OCI-LY3 (cell line): ENCODE results near the gene RTF1.

Experiments
- H2AFZ ChIP-seq: fragments of 200-600, 300-600 bp; shearing (Covaris generic); 2 replicates; pipeline ENCODE4 v1.6.0; 2014; ENCODE audit warnings: antibody characterized with exemption, low read depth, low read length
- H3K27ac ChIP-seq: fragments of 200-600, 300-600 bp; sonication (generic); 2 replicates; pipeline ENCODE4 v1.5.1; 2014; ENCODE audit warnings: mild to moderate bottlenecking, low read length, moderate library complexity, mixed read lengths
- H3K27me3 ChIP-seq: fragments of 200-600, 300-600 bp; sonication (generic); 2 replicates; pipeline ENCODE4 v1.6.1; 2014; ENCODE audit warnings: low read depth, low read length, mixed read lengths
- H3K36me3 ChIP-seq: fragments of 200-600, 300-600 bp; sonication (generic); replicated peaks from 2 replicates; pipeline ENCODE3; 2014; ENCODE audit warnings: low read depth, low read length, mixed read lengths
- H3K4me1 ChIP-seq: fragments of 300-600, 200-600 bp; sonication (generic); 2 replicates; pipeline ENCODE4 v1.6.1; 2014; ENCODE audit warnings: low read length, mixed read lengths
- H3K4me2 ChIP-seq: fragments of 200-600, 300-600 bp; sonication (generic); 2 replicates; pipeline ENCODE4 v1.6.1; 2014; ENCODE audit warnings: low read length, mixed read lengths
- H3K4me3 ChIP-seq: fragments of 300-600, 200-600 bp; sonication (generic); 2 replicates; pipeline ENCODE4 v1.5.1; 2014; ENCODE audit warnings: antibody characterized with exemption, mild to moderate bottlenecking, low read length, moderate library complexity
- H3K79me2 ChIP-seq: fragments of 300-600, 200-600 bp; shearing (Covaris generic); 2 replicates; pipeline ENCODE4 v1.6.1; 2014; ENCODE audit warnings: mild to moderate bottlenecking, low read length, mixed read lengths
- H3K9ac ChIP-seq: fragments of 300-600, 200-600 bp; shearing (Covaris generic); 2 replicates; pipeline ENCODE4 v1.6.0; 2014; ENCODE audit warnings: mild to moderate bottlenecking, low read length, moderate library complexity
- H3K9me3 ChIP-seq: fragments of 200-600, 300-600 bp; shearing (Covaris generic); 2 replicates; pipeline ENCODE4 v1.6.1; 2014; ENCODE audit warnings: low read length, mixed read lengths; ENCODE audit not compliant: insufficient read depth
- H4K20me1 ChIP-seq: fragments of 200-600, 300-600 bp; sonication (generic); 2 replicates; pipeline ENCODE4 v1.6.1; 2016; ENCODE audit warnings: low read length, mixed read lengths; ENCODE audit not compliant: insufficient read depth
- CTCF ChIP-seq: fragments of 200-600, 300-600 bp; sonication (generic); IDR thresholded peaks from 2 replicates; pipeline ENCODE4 v1.5.1; 2014; ENCODE audit warnings: antibody characterized with exemption, low read length, low read depth
- EZH2phosphoT487 ChIP-seq: fragments of 200-600 bp; shearing (Covaris generic); IDR thresholded peaks from 2 replicates; pipeline ENCODE4 v1.6.1; 2018; ENCODE audit warnings: antibody characterized with exemption, mixed run types, low read depth

RTF1 gene

GRCh38 chr15:41474436-41474835 is 57.5 kb downstream of the RTF1 start:
- TF ChIP-seq CTCF (no peak), EZH2phosphoT487 (no peak)
- Histone ChIP-seq H3K9ac (no peak overlapping the region), H3K4me1 (no peaks in the 10 kb centered on the region), H3K27ac (no peak overlapping the region), H3K9me3 (no peaks in the 10 kb centered on the region), H3K4me2 (no peak overlapping the region), H3K4me3 (no peak overlapping the region), H3K79me2 (no peaks in the 10 kb centered on the region), H3K27me3 (no peaks in the 10 kb centered on the region), H4K20me1 (no peaks in the 10 kb centered on the region), H2AFZ (no peak overlapping the region), H3K36me3 (peaks cover 57% of the 10 kb centered on the region)

GRCh38 chr15:41474941-41475340 is 58.0 kb downstream of the RTF1 start:
- Histone ChIP-seq H3K79me2 (no peaks in the 10 kb centered on the region), H3K27me3 (no peaks in the 10 kb centered on the region), H4K20me1 (no peaks in the 10 kb centered on the region), H3K4me3 (no peak overlapping the region), H3K4me2 (no peak overlapping the region), H3K9ac (no peak overlapping the region), H3K4me1 (no peaks in the 10 kb centered on the region), H3K9me3 (no peaks in the 10 kb centered on the region), H3K36me3 (peaks cover 56% of the 10 kb centered on the region), H3K27ac (no peak overlapping the region), H2AFZ (no peak overlapping the region)
- TF ChIP-seq EZH2phosphoT487 (no peak), CTCF (no peak)

GRCh38 chr15:41476416-41477048 is 59.6 kb downstream of the RTF1 start:
- H3K36me3 ChIP-seq = peaks cover 54% of the 10 kb centered on the region
- peaks cover 7% of the 10 kb centered on the region for H3K4me1 ChIP-seq

More at GRCh38 chr15:41476416-41477048, 59.6 kb downstream of the RTF1 start:
- TF ChIP-seq CTCF (no peak), EZH2phosphoT487 (no peak)
- H3K27me3 ChIP-seq = no peaks in the 10 kb centered on the region
- no peak overlapping the region for H3K27ac ChIP-seq
- H3K79me2 ChIP-seq = no peaks in the 10 kb centered on the region
- no peak overlapping the region for H3K9ac ChIP-seq
- H3K4me3 ChIP-seq = no peak overlapping the region
- H4K20me1 ChIP-seq = no peaks in the 10 kb centered on the region
- H2AFZ ChIP-seq = no peak overlapping the region
- no peaks in the 10 kb centered on the region for H3K9me3 ChIP-seq
- H3K4me2 ChIP-seq = no peak overlapping the region
